ENCODE results near the gene ELOVL7.

- no peak for TF ChIP-seq POLR2A (IDR thresholded peaks at IDR 0.05)
- no peak for TF ChIP-seq CTCF (IDR thresholded peaks at IDR 0.05)
Measured at GRCh38 chr5:60810438-60811085, 33.5 kb downstream of the ELOVL7 start.
